22Rv1 (cell line): ENCODE measurements around the gene INCENP.

ENCODE experiments used
- H3K27ac ChIP-seq: fragments of 450-650 bp; 2 replicates; pipeline ENCODE4 v1.5.1; 2017
- CTCF ChIP-seq: fragments of 450-650 bp; IDR thresholded peaks from 2 replicates; pipeline ENCODE4 v1.5.1; 2017; ENCODE audit warnings: mild to moderate bottlenecking
- ZFX ChIP-seq: fragments of 450-650 bp; IDR thresholded peaks from 2 replicates; pipeline ENCODE4 v1.6.1; 2017; ENCODE audit warnings: antibody characterized with exemption, borderline replicate concordance

Gene INCENP

DNA sequence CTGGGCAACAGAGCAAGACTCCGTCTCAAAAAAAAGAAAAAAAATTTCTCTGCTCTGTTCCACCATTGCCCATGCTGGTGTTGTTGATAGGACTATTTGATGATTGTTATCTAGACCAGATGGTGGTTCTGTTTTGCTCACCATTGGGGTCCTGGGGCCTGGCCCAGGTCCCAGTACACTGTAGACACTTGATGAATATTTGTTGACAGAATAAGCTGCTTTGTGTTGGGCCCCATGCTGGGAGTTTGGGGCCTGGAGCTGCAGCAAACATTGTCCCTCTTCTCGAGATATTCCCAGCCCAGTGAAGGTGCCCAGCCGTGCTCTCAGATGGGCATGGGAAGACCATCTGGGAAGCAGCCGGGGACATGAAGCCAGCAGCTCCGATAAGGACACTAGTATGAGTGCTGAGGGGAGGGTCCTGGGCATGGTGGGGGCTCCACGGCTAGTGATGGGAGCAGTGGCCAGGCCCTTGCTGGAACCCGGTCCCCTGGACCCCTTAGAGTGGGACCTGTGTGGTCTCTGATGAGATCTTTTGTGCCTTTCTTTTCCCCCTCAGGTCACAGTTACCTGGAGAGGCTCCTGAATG lies 13.6 kb downstream of the INCENP start:
- H3K27ac ChIP-seq = no peak overlapping the region
- no peak for TF ChIP-seq ZFX
- TF ChIP-seq CTCF = no peak

GRCh38 chr11:62137881-62138629 lies 14.2 kb downstream of the INCENP start:
- no peak for TF ChIP-seq ZFX
- no peak for TF ChIP-seq CTCF
- no peak overlapping the region for H3K27ac ChIP-seq

GRCh38 chr11:62138630-62139425 lies 15.0 kb downstream of the INCENP start:
- TF ChIP-seq ZFX (no peak), CTCF (no peak)
- no peak overlapping the region for H3K27ac ChIP-seq

GRCh38 chr11:62139526-62140303 lies 15.9 kb downstream of the INCENP start:
- TF ChIP-seq ZFX (no peak), CTCF (no peak)
- no peak overlapping the region for H3K27ac ChIP-seq

DNA sequence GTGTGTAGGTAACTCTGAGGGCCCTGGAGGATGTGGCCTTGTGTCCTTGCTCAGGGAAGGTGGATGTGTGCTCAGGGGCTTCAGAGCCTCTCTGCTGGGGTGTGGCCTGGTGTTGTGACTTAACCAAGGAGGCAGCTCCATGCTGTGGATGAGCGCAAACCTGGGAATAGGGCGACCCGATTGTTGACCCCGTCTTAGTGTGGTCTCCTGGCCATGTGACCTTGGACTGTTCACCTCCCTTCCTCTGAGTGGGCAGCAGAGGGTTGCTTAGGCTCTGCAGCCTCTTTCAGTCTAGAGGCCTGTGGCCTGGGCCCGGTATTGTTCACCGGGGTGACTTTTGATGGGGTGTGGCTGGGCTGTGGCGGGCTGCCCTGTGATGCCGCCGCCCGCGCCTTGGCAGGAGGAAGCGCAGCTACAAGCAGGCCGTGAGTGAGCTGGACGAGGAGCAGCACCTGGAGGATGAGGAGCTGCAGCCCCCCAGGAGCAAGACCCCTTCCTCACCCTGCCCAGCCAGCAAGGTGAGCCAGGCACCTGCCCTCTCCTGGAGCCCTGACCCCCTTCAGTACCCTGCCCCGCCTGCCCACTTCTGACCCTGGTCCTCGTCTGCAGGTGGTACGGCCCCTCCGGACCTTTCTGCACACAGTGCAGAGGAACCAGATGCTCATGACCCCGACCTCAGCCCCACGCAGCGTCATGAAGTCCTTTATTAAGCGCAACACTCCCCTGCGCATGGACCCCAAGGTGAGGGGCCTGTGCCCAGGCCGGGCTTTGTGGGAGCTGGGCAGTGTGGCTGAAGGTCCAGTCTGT lies 16.7 kb downstream of the INCENP start:
- H3K27ac ChIP-seq = no peak overlapping the region
- TF ChIP-seq ZFX (no peak), CTCF (no peak)
